Ramos (cell line): ENCODE data around the gene SAFB.

ENCODE experiments used
- in situ Hi-C: fragments of 300-500 bp; cut with MboI; formaldehyde crosslinking; loops from one replicate; pipeline ENCODE4 v1.14.3; 2022; ENCODE audit warnings: low sequenced_read_pairs; ENCODE audit not compliant: unreplicated experiment

SAFB gene

GRCh38 chr19:5622465-5623396 lies at the start of gene SAFB, which contains the start of gene SAFB2:
TSS of gene SAFB (plus strand) at chr19:5623083. CDS start at chr19:5623206, 123 bp downstream.
TSS of gene SAFB2 (minus strand) at chr19:5622776. CDS start at chr19:5622715, 61 bp downstream.
- in situ Hi-C loops: no loop called here

GRCh38 chr19:5575590-5575989 lies 47.3 kb upstream of the SAFB start:
- in situ Hi-C loops: no loop called here

- in situ Hi-C loops: no loop called here
These were observed 44.6 kb upstream of the SAFB start for GRCh38 chr19:5578097-5578846.

- in situ Hi-C loops: no loop called here
These were observed 43.6 kb upstream of the SAFB start for GRCh38 chr19:5579286-5579685.

GRCh38 chr19:5579697-5580096 lies 43.2 kb upstream of the SAFB start:
- in situ Hi-C loops: no loop called here

- in situ Hi-C loops: no loop called here
These were observed 42.7 kb upstream of the SAFB start for GRCh38 chr19:5580161-5580571.

- in situ Hi-C loops: no loop called here
These were observed 37.2 kb upstream of the SAFB start for GRCh38 chr19:5585461-5586299.

GRCh38 chr19:5586300-5587070 lies 36.4 kb upstream of the SAFB start:
- in situ Hi-C loops: no loop called here

- in situ Hi-C loops: no loop called here
These were observed 35.8 kb upstream of the SAFB start for GRCh38 chr19:5587071-5587455.

GRCh38 chr19:5587661-5588060 lies 35.2 kb upstream of the SAFB start:
- in situ Hi-C loops: no loop called here

- in situ Hi-C loops: no loop called here
These were observed 34.4 kb upstream of the SAFB start for GRCh38 chr19:5588441-5588840.

- in situ Hi-C loops: no loop called here
These were observed 33.8 kb upstream of the SAFB start for GRCh38 chr19:5588906-5589676.

- in situ Hi-C loops: no loop called here
These were observed 32.6 kb upstream of the SAFB start for GRCh38 chr19:5590151-5590864.

- in situ Hi-C loops: no loop called here
These were observed 32.1 kb upstream of the SAFB start for GRCh38 chr19:5590865-5591154.

- in situ Hi-C loops: no loop called here
These were observed 31.4 kb upstream of the SAFB start for GRCh38 chr19:5591476-5591875.

- in situ Hi-C loops: no loop called here
These were observed 30.1 kb upstream of the SAFB start for GRCh38 chr19:5592531-5593342.

GRCh38 chr19:5593343-5594255 lies 29.3 kb upstream of the SAFB start:
- in situ Hi-C loops: no loop called here
